HL-60 (cell line): Measurements from ENCODE around the gene DKK1.

Experiments
- GABPA ChIP-seq: IDR thresholded peaks from 2 replicates; pipeline ENCODE4 v1.6.1; 2012; ENCODE audit warnings: low read depth
- POLR2AphosphoS5 ChIP-seq: IDR thresholded peaks from 2 replicates; pipeline ENCODE4 v1.6.1; 2012; ENCODE audit warnings: low read depth
- REST ChIP-seq: IDR thresholded peaks from 2 replicates; pipeline ENCODE4 v1.6.1; 2012; ENCODE audit warnings: low read depth; ENCODE audit not compliant: insufficient replicate concordance
- SPI1 ChIP-seq: IDR thresholded peaks from 2 replicates; pipeline ENCODE4 v1.6.1; 2012; ENCODE audit warnings: low read depth, mild to moderate bottlenecking, borderline replicate concordance
- TF ChIP-seq, protein P1 (sequence below): IDR thresholded peaks from one replicate; pipeline ENCODE4 v1.5.1; 2011; ENCODE audit warnings: low read length, control low read depth, inconsistent platforms; ENCODE audit not compliant: insufficient read depth

DNA sequence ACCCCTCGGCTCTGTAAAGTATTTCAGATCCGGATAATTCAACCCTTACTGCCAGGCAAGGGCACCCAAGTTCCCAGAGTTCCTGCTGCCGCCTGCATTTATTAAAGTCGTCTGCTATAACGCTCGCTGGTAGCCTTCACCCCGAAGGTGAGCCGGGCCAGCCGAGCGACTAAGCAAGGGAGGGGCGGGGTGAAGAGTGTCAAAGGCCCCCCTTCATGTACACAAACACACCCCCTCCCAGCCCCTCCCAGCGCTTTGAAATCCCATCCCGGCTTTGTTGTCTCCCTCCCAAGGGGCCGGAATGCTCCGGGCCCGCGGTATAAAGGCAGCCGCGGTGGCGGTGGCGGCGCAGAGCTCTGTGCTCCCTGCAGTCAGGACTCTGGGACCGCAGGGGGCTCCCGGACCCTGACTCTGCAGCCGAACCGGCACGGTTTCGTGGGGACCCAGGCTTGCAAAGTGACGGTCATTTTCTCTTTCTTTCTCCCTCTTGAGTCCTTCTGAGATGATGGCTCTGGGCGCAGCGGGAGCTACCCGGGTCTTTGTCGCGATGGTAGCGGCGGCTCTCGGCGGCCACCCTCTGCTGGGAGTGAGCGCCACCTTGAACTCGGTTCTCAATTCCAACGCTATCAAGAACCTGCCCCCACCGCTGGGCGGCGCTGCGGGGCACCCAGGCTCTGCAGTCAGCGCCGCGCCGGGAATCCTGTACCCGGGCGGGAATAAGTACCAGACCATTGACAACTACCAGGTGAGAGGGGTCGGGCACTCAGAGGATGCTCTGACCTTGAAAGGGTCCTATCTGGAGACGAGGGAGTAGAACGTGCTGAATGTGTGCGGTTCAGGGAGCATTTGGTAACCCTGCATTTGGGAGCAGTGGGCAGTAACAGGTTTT lies at the start of gene DKK1:
- TF ChIP-seq, protein P1, sequence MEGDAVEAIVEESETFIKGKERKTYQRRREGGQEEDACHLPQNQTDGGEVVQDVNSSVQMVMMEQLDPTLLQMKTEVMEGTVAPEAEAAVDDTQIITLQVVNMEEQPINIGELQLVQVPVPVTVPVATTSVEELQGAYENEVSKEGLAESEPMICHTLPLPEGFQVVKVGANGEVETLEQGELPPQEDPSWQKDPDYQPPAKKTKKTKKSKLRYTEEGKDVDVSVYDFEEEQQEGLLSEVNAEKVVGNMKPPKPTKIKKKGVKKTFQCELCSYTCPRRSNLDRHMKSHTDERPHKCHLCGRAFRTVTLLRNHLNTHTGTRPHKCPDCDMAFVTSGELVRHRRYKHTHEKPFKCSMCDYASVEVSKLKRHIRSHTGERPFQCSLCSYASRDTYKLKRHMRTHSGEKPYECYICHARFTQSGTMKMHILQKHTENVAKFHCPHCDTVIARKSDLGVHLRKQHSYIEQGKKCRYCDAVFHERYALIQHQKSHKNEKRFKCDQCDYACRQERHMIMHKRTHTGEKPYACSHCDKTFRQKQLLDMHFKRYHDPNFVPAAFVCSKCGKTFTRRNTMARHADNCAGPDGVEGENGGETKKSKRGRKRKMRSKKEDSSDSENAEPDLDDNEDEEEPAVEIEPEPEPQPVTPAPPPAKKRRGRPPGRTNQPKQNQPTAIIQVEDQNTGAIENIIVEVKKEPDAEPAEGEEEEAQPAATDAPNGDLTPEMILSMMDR: no peak
- TF ChIP-seq GABPA: no peak
- no peak for TF ChIP-seq POLR2AphosphoS5
- TF ChIP-seq SPI1: no peak
- TF ChIP-seq REST: no peak
